Activated T-cell treated with anti-CD3 and anti-CD28 coated beads for 48 hours (primary cell): ENCODE measurements around the gene PDE8B.
"Not testable (repeated sequence)": the region's sequence is repeated elsewhere in the genome, so short reads cannot be mapped to it uniquely, and the experiment has no call there.

Source experiments
- DNase-seq: peaks from one replicate; pipeline ENCODE4 v3.0.0-alpha.2; 2020; ENCODE audit warnings: low read depth

Gene PDE8B

DNA sequence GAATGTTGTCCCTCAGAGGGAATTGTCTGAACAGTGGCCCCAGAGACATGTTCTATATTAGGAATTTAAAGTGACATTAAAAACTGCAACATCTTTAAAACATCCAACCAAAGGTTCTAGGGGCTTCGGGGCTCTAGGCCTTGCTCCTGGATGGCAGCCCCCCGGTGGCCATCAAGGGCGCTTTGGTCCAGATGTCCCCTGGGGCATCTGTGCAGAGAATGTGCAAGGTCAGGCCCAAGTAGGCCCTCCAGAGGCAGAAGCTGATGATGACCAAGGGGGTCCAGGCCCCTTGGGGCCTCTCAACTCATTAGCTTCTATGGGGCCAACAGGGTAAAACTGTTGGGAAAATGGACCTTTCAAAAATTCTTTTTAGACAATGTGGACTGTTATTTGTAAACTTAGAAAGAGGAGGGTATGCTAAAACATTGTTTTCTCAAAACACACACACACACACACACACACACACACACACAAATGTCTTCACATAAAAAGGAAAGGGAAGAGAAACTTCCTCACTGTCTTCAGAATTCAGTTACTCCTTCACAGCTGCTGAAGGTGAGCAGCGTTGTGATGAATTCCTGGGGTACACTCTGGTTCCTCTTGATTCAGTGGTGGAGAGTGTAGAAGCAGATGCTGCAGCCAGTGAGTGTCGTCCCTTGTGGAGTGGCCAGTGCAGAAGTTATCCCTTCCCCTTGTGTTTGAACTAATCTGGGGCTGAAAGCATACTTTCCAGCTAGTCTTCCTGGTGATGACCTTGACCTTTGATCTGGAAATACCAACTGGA is 156.4 kb downstream of the PDE8B start:
- no peak for DNase-seq

DNA sequence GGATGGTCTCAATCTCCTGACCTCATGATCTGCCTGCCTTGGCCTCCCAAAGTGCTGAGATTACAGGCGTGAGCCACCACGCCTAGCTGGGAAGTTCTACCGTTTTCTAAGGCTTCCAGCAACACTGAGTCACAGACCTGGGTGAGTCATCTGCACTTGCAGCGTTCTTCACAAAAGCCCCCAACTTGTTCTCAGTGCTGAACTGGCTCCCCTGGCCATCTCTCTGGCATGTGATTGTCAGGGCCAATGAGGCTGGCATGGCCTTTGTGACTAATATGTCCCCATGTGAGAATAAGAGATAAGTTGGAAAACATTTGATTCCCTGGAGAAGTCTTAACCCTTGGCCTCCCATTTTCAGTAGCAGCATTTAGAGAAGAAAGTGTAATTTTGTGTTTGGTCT is 157.3 kb downstream of the PDE8B start:
- DNase-seq, result peak; percentile 8

DNA sequence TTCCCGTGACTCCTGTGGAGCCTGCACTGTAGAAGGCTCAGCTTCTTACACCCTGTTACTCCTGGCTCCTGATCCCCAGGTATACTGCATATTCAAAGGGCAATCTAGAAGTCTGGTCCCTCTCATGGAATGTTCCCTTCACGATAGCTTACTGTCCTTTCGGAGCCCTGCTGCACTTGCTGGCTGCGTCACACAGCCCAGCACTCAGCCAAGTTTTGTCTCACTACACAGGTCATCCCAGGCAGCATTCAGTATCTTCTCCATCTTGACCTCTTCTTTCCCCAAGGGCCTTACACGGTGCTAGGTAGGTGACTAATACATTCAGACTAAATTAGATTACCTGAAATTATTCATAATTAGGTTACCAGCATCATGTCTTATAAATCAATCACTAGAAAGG is 157.9 kb downstream of the PDE8B start:
- no peak for DNase-seq

DNA sequence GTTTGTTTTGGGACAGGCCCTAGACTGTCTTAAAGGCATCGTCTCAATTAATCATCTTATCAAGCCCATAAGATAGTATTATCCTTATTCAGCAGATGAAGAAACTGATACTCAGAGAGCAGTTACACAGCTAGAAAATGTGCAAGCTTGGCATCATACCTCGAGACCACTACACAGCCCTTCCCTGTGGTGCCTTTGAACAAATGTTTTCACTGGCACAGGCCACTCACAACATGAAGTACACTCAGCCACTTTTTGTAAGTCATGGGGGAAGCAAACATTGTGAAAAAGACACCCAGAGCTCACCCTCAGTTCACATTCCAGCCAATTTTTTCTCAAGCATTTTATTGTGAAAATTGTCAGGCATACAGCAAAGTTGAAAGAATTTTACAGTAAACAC is 159.1 kb downstream of the PDE8B start:
- DNase-seq, result no peak

- no peak for DNase-seq
Observed at GRCh38 chr5:77374686-77375085, 164.2 kb downstream of the PDE8B start.

- DNase-seq, result no peak
Observed at GRCh38 chr5:77376609-77377300, 166.3 kb downstream of the PDE8B start.

- DNase-seq, result peak; percentile 45
Observed at GRCh38 chr5:77379558-77380061, 169.1 kb downstream of the PDE8B start.

GRCh38 chr5:77380636-77381035 is 170.2 kb downstream of the PDE8B start:
- DNase-seq, result no peak

GRCh38 chr5:77383336-77383735 is 172.9 kb downstream of the PDE8B start:
- not testable (repeated sequence) for DNase-seq

- not testable (repeated sequence) for DNase-seq
Observed at GRCh38 chr5:77386340-77386739, 175.9 kb downstream of the PDE8B start.

- DNase-seq, result no peak
Observed at GRCh38 chr5:77389746-77390145, 179.3 kb downstream of the PDE8B start.

DNA sequence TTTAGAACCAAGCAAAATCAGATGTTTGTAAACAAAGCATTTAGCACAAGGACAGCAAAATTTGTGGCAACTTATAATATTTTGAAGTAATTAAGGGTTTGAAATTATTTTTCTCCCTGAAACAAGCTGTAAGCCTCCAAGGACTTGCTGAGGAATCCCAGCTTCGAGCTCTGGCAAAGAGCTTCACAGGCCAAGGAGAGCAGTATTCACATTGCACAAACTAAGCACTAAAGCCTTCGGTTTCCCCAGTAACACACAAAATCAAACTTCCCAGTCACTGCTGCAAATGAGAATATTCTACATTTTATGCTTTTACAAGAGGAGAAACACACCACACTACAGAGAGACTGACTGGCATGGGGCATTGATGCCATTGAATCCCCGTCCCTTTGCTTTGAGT is 179.7 kb downstream of the PDE8B start:
- no peak for DNase-seq

DNA sequence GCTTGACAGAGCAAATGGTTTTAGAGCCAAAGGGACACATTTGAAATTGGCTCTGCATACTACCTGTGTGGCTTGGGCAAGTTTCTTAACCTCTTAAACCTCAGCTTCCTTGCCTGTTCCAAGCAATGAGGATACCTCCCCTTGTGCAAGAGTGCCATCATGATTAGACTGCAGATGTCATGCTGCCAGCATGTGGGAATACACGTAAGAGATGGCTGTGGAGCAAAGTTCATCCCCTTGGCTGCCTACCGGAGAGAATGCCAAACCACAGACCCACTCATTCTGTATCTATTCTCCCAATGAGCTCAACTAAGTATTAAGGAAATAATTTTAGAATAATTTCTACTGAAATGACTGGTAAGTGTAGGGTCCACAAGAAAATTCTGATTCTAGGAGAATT is 180.3 kb downstream of the PDE8B start:
- DNase-seq, result no peak

DNA sequence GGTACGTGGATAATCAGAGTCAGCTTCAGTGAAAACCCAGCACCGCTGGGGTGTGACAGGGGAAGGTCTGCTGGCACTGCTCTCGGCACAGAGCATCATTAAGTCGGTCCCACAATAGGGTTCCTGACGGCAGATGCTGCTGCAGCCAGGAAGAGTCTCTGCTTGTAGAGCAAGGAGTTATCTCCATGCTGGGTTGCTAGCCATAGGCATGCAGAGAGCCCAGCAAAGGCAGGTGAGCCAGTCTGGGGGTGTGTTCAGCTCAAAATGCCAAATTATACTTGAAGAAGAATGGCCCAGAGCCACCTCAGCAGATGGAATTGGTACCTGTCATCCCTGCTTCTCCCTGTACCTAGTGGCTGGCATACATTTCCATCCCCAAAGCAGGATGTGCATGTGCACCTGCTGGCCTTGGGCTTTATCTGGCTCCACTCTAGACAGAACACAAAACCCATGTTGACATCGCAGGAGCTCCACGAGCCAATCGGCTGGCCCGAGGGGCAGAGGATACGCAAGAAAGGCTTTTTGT is 180.8 kb downstream of the PDE8B start:
- DNase-seq, result no peak

GRCh38 chr5:77394064-77394715 is 183.7 kb downstream of the PDE8B start:
- DNase-seq, result no peak

DNA sequence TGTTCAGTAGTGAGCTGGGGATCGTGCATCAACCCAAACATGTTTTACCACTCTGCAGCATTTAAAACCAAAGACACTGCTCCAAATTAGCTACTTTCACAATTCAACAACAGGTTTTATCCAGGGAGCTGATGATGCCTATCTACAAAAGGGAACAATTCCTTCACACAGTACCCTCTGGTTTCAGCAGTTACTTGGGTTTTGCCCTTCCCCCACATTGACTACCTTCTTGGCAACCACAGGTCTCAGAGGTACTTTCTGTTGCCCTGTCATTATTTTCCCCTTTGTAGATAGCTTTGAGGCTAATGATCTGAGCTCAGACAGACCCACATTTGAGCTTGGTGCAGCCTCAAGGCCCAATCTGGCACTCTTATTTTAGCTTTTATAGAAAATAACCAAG is 185.5 kb downstream of the PDE8B start:
- no peak for DNase-seq

DNA sequence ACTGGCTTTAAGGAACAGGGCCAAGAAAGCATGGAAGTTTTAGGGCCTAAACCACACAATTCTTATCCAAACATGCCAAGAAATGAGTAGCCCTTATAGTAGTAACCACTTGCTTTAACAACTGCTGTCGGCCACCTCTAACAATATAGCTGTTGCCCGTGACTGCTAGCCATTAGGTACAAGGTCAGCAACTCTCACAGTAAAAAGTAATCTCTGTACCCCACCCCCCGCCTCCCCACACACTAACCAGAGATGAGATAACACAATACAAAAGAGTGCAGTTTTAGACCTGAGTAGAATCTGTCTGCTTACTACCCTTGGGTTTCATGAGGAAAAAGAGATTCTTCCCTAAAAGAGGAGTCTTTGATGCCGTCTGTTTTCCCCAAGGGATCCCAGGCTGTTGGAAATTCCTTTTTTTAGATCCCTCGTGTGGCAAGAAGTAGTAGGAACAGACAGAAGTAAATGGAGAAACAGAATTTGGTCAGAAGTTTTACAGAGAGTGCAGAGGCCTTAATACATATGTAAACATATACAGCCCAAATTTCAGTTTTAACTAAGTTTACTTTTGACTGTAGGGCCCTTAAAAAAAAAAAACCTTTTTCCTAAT is 187.3 kb downstream of the PDE8B start:
- no peak for DNase-seq

DNA sequence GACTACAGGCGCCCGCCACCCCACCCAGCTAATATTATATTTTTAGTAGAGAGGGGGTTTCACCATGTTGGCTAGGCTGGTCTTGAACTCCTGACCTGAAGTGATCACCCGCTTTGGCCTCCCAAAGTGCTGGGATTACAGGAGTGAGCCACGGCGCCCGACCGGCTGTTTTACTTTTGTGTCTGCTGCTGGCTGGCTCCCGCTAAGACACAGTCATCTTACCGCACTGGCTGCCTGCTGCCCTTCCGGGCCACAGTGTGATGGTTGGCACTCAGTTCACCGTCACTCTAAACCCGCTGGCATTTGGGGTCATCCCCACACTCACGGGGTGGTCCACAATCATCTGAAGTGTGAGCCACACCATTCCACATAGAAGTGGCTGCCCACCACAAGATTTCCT is 188.0 kb downstream of the PDE8B start:
- DNase-seq, result no peak

GRCh38 chr5:77398896-77399295 is 188.4 kb downstream of the PDE8B start:
- DNase-seq, result no peak

DNA sequence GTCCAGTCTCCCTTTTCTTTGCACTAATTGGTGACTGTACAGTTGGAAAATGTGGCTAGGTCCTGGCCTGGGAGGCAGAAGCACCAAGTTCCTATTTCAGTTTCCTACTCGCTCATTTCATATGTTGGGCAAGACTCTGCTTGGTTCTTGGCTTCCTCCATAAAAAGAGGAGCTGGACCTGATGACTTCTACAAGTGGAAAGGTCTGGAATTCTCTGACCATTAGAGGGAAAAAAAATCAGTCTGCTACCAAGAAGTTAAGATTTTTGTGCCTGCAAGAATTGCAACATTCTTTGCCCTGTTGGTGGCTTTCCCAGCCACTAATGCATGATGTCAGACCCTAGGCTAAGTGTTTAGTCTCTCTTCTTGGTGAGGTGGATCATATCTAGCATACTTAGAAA is 190.2 kb downstream of the PDE8B start:
- DNase-seq, result no peak

- DNase-seq, result no peak
Observed at GRCh38 chr5:77402796-77403195, 192.3 kb downstream of the PDE8B start.

GRCh38 chr5:77407152-77407551 is 196.7 kb downstream of the PDE8B start:
- no peak for DNase-seq
